Ectodermal cell (in vitro differentiated cells): ENCODE results near the gene CCDC83.

Experiments used
- H3K27ac ChIP-seq: 2 replicates; pipeline ENCODE4 v1.7.0; 2013; ENCODE audit warnings: mild to moderate bottlenecking, low read depth, low read length; ENCODE audit not compliant: insufficient read depth, poor library complexity, severe bottlenecking
- H3K27me3 ChIP-seq: 2 replicates; pipeline ENCODE4 v1.7.0; 2013; ENCODE audit warnings: mild to moderate bottlenecking, low read length; ENCODE audit not compliant: insufficient read depth, control insufficient read depth, poor library complexity, severe bottlenecking
- H3K36me3 ChIP-seq: one replicate; pipeline ENCODE4 v1.7.0; 2013; ENCODE audit warnings: low read length; ENCODE audit not compliant: control insufficient read depth, insufficient read depth
- H3K4me1 ChIP-seq: one replicate; pipeline ENCODE4 v1.7.0; 2013; ENCODE audit warnings: low read length; ENCODE audit not compliant: control insufficient read depth, insufficient read depth
- H3K4me3 ChIP-seq: 2 replicates; pipeline ENCODE4 v1.7.0; 2013; ENCODE audit warnings: low read depth, low read length, control low read depth; ENCODE audit not compliant: insufficient read depth
- H3K9me3 ChIP-seq: 2 replicates; pipeline ENCODE4 v1.7.0; 2013; ENCODE audit warnings: mild to moderate bottlenecking, low read length, moderate library complexity; ENCODE audit not compliant: control insufficient read depth
- WGBS, 2 experiments: methylation state at CpG; one replicate each; pipeline ENCODE4 v1.1.7; 2013; ENCODE audit warnings: missing lambda C conversion rate in 2 of 2; 5-methylcytosine and 5-hydroxymethylcytosine counted together

Gene CCDC83

DNA sequence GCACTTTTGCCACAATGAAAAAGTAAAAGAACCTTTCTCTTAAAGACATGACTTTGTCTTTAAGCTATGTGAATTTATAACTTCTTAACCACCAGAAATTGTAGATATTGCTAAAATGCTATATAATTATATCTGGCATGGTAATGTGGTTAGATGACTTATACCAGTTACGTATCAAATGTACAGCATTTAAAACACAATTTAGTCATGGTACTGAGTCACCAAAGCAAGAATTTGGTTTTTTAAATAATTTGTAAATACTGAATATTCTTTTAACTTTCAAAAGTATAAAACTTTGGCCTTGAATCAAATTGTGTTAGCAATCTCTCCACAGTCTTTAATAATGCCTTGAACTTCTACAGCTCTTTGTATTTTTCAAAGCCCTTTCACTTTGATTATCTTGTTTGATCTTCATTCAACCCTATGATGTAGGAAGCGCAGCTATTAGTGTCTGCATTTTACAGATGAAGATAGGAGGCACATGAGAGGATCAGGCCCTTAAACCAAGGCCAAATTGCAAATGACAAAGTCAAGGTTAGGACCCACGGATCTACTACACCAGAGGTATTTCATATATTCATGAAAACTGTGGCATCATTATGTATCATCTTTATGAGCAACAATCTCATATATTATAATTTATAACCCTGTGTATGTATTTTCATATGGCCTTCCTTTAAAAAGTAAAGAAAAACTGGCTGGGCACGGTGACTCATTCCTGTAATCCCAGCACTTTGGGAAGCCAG is 39.8 kb upstream of the CCDC83 start:
- H3K4me3 ChIP-seq: no peak overlapping the region
- H3K9me3 ChIP-seq: no peaks in the 10 kb centered on the region
- H3K4me1 ChIP-seq: no peaks in the 10 kb centered on the region
- WGBS, 2 experiments: 81 to 82% methylated on average over 2 to 3 of the region's 4 CpGs
- no peak overlapping the region for H3K27ac ChIP-seq
- H3K36me3 ChIP-seq: no peaks in the 10 kb centered on the region
- peaks cover 30% of the 10 kb centered on the region for H3K27me3 ChIP-seq

DNA sequence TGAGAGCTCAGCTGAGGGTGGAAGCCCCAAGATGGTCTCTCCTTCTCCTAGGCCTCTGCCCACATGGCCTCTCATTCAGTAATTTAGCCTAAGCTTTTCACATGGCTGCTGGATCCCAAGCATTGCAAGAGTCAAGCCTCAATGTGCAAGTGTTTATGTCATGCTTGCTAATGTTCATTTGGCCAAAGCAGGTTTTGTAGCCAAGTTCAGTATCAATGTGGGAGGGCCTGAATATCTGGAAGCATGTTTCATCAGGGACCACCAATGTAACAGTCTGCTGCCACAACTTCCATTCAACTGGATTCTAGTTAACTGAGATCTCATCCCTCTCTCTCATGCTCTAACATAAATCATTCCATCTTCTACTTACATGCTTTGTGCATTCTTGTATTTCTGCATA is 35.7 kb upstream of the CCDC83 start:
- no peaks in the 10 kb centered on the region for H3K4me1 ChIP-seq
- H3K27ac ChIP-seq: no peak overlapping the region
- H3K36me3 ChIP-seq: no peaks in the 10 kb centered on the region
- no peaks in the 10 kb centered on the region for H3K27me3 ChIP-seq
- H3K9me3 ChIP-seq: no peaks in the 10 kb centered on the region
- H3K4me3 ChIP-seq: no peak overlapping the region

DNA sequence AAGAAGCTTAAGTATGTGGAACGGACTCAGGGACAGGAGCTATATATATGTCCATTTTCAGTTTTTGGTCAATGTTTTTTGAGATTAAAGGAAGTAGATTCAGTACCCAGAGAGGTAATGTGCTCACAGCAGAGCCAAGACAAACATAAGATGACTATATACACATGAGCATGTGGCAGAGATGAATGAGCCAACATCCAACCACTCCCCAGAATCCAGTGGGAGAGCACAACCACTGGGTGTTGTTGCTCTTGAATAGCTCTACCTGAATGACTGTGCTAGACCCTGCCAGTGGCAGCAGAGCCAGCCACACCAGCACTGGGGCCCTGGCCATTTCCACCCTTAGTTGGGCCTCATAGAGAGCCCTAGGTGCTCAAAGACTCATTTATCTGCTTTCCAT is 33.5 kb upstream of the CCDC83 start:
- H3K4me1 ChIP-seq: no peaks in the 10 kb centered on the region
- no peaks in the 10 kb centered on the region for H3K27me3 ChIP-seq
- no peaks in the 10 kb centered on the region for H3K9me3 ChIP-seq
- no peak overlapping the region for H3K27ac ChIP-seq
- no peak overlapping the region for H3K4me3 ChIP-seq
- WGBS, 2 experiments: 90 to 94% methylated on average over 1 of the region's 1 CpG
- no peaks in the 10 kb centered on the region for H3K36me3 ChIP-seq

DNA sequence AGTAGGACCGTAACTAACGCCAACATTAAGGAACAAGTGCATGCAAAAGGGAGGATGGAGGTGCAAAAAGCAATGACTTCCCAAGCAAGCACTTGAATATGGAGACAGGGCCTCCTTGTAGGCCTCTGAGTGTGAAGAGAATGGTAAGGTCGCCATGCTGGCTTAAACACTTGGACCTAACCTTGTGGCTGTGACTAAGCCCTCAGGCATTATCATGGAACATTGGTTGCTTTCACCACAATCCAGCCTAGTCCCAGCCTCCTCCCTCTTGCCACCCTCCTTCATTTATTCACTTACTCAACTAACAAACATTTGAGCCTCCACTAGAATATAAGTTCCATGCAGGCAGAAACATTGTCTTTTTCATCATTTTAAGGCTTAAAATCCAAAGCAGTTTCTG is 32.4 kb upstream of the CCDC83 start:
- H3K36me3 ChIP-seq: no peaks in the 10 kb centered on the region
- no peaks in the 10 kb centered on the region for H3K4me1 ChIP-seq
- 94 to 96% methylated on average over 3 of the region's 3 CpGs for WGBS, 2 experiments
- H3K4me3 ChIP-seq: no peak overlapping the region
- H3K27ac ChIP-seq: no peak overlapping the region
- H3K9me3 ChIP-seq: no peaks in the 10 kb centered on the region
- no peaks in the 10 kb centered on the region for H3K27me3 ChIP-seq

DNA sequence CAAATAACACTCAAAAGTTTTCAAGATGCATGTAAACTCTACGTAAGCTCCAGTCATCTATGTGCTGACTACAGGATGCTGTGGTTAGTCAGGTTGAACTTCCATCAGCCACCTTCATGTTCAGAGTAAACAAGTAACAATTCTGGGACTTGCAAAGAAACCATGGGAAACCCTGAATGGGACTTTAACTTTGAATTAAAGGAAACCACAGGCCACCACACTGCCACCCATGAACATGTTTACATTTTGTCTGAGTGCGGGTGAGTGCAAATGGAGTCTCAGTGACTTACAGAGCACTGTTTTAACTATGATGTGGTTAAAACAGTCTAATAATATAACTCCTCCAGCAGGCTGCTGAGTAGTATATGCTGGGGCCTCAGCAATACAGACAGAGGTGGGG is 31.4 kb upstream of the CCDC83 start:
- Histone ChIP-seq H3K27ac (no peak overlapping the region), H3K27me3 (no peaks in the 10 kb centered on the region), H3K4me3 (no peak overlapping the region), H3K36me3 (no peaks in the 10 kb centered on the region), H3K4me1 (no peaks in the 10 kb centered on the region), H3K9me3 (no peaks in the 10 kb centered on the region)
- 88 to 97% methylated on average over 1 to 2 of the region's 2 CpGs for WGBS, 2 experiments

DNA sequence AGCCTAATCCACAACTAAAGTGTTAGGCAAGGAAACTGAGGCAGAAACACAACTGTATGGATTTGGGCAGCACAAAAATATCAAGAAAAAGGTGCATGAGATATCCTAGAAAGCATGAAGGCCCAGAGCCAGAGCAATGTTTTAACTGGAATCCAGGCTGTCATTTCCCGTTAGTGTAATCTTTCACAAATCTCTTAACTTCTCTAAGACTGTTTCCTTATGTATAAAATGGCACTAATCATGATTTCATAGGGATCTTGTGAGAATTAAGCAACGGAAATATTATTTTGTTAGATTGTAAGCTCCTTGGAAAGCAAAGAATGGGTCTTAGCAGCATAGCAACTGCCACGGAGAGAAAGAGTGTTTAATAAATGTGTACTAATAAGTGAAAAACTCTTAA is 29.6 kb upstream of the CCDC83 start:
- Histone ChIP-seq H3K27ac (no peak overlapping the region), H3K4me3 (no peak overlapping the region), H3K4me1 (no peaks in the 10 kb centered on the region), H3K27me3 (no peaks in the 10 kb centered on the region), H3K9me3 (no peaks in the 10 kb centered on the region), H3K36me3 (no peaks in the 10 kb centered on the region)
- 86% methylated on average over 2 to 3 of the region's 3 CpGs for WGBS, 2 experiments

DNA sequence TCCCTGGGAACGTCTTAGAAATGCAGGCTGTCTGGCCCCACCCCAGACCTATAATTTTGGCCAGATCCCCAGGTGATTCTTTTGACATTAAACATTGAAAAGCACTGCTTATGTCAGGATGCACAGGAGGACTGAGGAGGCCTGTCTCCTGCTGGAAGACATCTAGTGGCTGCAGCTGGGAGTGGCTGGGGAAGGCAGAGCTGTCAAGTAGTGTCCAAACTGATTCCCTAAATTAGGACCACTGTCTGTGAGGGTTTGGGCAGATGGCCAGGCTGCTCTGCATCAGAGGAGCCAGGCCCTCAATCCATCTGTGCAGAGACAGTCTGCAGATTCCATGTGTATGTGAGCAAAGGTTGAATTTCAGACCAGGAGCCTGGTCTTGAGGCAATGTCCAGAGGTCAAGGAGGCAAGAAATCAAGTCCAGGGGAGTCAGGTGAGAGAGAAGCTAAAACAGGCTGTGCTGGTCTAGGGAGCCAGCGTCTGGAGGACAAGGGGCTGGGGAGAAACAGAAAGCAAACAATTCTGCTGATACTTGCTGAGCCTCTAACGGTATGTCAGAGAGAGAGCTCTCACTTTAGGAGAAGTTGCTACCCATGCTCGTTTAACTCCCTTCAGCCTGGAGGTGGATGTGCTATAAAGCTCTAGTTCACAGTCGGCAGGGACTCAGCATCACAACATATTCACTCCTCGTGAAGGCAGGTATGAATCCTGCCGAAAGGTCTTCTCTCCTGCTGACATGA is 28.9 kb upstream of the CCDC83 start:
- Histone ChIP-seq H3K9me3 (no peaks in the 10 kb centered on the region), H3K27ac (no peak overlapping the region), H3K27me3 (no peaks in the 10 kb centered on the region), H3K4me3 (no peak overlapping the region), H3K36me3 (no peaks in the 10 kb centered on the region), H3K4me1 (no peaks in the 10 kb centered on the region)
- 84 to 89% methylated on average over 7 of the region's 7 CpGs for WGBS, 2 experiments

DNA sequence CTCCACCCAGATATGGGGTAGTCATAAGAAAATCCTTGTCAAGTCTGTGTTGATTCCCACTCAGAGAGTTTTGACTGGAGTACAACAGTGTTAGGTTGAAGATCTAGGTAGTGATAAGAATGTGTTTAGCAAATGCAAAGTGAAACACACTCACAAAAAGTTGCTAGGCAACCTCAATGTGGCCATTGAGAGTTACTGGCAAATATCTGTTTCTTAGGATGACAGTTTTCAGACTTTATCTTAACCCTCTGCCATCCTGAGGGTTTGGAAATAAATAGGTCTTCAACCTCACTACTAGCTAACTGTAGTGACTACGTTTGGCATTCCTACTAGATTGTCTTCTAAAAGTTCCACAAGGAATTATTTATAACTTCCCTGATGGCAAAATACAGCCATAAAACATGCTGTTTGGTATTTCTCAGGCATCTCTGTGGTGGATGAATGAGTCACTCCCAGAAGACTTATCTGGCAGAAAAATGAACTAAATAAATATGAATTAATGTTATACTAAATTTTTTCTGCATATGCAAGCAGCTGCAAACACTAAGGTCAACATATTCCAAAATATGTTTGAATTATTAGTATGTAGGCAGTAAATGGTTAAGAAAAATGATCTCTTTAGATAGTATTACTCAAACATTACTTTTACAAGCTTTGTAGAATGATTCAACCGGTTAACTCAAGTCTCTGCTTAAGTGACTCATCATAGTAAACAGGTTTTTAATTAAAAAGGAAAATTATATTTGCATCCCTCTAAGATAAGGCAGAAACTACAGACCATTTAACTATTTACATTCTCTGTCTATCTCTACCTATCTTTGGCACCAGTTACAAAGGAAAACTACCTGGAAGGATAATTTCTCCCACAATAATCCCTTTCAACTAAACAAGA is 27.2 kb upstream of the CCDC83 start:
- H3K4me3 ChIP-seq: no peak overlapping the region
- WGBS, 2 experiments: 85 to 100% methylated on average over 1 to 2 of the region's 2 CpGs
- H3K27ac ChIP-seq: no peak overlapping the region

DNA sequence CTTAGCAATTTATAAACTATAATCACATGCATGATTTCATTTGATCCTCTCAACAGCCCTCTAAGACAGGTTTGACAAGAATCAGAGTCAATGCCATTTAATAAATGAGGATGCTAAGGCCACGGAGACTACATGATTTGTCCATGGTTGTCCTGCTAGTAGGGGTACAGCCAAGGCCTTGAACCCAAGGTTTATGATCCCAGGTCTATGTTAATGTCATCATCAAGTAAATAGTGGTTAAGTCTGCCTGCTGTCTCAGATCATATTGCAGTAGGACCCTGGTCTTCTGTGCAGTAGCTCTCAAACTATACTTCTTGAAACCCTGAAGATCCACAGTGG is 26.6 kb upstream of the CCDC83 start:
- Histone ChIP-seq H3K4me3 (no peak overlapping the region), H3K9me3 (no peaks in the 10 kb centered on the region), H3K27ac (no peak overlapping the region), H3K27me3 (no peaks in the 10 kb centered on the region), H3K36me3 (no peaks in the 10 kb centered on the region), H3K4me1 (no peaks in the 10 kb centered on the region)
- 91 to 92% methylated on average over 1 of the region's 1 CpG for WGBS, 2 experiments

More for the DNA sequence above, 27.2 kb upstream of the CCDC83 start:
- Histone ChIP-seq H3K27me3 (no peaks in the 10 kb centered on the region), H3K9me3 (no peaks in the 10 kb centered on the region), H3K36me3 (no peaks in the 10 kb centered on the region), H3K4me1 (no peaks in the 10 kb centered on the region)

DNA sequence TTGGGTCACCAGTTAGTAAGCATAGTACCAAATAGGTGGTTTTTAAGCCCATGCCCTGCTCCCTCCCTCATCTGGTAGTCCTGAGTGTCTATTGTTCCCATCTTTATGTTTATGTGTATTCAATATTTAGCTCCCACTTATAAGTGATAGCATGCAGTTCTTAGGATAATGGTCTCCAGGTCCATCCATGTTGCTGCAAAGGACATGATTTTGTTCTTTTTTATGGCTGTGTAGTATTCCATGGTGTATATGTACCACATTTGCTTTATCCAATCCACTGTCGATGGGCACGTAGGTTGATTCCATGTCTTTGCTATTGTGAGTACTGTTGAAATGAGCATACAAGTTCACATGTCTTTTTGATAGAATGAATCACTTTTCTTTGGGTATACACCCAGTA is 26.0 kb upstream of the CCDC83 start:
- no peaks in the 10 kb centered on the region for H3K27me3 ChIP-seq
- H3K27ac ChIP-seq: no peak overlapping the region
- H3K36me3 ChIP-seq: no peaks in the 10 kb centered on the region
- no peaks in the 10 kb centered on the region for H3K9me3 ChIP-seq
- no peaks in the 10 kb centered on the region for H3K4me1 ChIP-seq
- 89 to 100% methylated on average over 2 of the region's 2 CpGs for whole genome bisulfite sequencing, 2 experiments
- no peak overlapping the region for H3K4me3 ChIP-seq
